AG08395 (cell line): Measurements from ENCODE around the gene FAXC.
"Not testable (repeated sequence)": the region's sequence is repeated elsewhere in the genome, so short reads cannot be mapped to it uniquely, and the experiment has no call there.

ENCODE experiments used
- DNase-seq: peaks from one replicate; pipeline ENCODE4 v3.0.0; 2012; ENCODE audit warnings: mixed read lengths, low spot score

The FAXC gene

DNA sequence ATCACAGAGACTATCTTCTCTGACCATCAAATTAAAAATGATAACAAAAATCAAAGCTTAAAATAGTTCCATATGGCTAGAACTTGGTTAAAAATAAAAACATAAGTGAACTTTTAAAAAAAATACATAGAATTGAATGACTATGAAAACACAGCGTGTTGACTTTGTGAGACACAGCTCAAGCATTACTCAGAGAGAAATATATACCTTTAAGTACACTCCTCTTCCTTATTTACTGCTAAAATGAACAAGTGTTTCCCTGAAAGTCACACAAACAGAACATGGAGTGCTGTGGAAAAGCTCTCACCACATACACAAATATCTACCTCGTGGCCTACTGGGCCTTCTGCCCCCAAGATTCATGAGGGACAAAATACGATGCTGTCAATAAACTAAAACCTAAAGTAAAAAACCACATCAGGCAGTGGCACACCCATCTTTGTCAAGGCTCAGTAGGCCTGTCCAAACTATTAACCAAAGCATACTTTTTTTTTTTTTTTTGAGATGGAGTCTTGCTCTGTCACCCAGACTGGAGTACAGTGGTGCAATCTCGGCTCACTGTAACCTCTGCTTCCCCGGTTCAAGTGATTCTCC lies 7.5 kb downstream of the FAXC start:
- DNase-seq: no peak

DNA sequence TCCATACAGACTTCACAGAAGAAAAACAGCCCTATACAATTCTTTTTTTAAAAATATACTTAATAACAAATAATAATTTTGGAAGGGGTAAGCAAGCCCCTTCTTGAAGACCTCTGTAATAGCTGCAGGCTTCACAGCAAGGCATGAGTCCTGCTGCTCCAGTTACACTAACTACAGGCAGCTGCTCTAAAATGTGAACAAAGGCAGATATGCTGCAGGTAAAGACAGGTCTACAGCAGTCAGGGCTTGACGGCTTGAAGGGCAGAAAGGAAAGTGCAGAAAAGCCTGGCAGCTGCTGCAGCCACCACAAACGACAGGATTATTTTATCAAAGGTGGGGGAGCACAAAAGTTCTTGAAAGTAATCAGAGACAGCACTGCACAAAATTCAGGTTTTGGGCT lies 11.3 kb downstream of the FAXC start:
- no peak for DNase-seq

DNA sequence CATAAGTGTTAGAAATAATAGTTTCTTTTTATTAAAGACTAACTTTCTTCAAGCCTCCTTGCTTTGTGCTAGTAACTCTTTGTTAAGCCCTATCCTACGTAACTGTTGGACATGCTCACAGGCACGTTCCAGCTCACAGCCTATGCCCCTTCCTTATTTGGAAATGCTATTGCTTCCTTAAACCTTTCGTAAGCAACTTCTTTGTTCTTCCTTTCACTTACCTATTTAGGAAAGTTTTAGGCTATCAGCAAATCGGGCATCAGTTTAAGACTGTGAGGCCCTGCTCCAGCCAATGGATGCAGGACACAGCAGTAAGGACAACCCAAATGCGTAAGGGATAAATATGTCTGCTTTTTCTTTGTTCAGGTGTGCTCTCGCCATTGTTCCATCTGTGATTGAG lies 14.2 kb downstream of the FAXC start:
- not testable (repeated sequence) for DNase-seq

DNA sequence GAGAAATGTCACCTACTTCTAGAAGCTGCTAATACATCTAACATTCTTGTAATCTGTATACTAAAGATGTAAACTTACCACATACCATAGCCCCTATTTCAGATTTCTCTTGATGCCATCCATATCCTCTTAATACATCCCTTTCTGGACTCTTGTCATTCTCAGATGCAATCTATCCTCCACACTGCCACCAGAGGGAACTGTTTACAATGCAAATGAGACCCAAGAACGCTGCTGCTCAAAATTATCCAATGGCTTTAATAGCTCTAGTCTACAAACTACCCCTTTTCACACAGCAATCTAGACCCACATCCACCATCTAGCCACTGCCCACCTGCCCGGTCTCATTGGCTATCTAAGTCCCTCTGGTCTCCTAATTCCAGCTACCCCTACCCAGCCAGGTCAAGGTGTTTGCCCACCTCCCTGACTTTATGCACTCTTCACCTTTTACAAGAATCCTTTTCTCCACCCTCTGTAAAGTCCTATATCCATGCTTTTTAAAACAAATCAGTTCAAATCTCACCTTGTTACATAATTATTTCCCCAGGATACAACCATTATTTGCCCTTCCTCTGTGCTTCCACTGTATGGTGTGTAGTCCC lies 14.8 kb downstream of the FAXC start:
- DNase-seq: peak; percentile 53

DNA sequence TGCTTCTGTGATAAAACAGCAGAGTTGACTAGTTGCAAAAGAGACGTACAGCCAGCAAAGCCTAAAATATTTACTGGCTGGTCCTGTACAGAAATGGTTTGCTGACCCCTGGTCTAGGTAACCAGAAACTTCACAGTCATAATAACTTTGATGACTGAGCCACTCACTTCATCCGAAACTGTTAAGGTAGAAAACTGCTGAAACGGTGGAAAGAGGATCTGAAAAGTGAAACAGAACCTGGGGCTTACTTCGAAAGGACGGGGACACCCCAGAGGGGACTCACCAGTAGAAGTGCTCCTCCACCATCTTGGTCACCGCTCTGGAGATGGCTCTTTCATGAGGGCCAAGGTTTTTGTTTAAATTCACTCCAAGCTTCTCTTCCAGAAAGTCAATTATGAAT lies 16.4 kb downstream of the FAXC start:
- DNase-seq: no peak

DNA sequence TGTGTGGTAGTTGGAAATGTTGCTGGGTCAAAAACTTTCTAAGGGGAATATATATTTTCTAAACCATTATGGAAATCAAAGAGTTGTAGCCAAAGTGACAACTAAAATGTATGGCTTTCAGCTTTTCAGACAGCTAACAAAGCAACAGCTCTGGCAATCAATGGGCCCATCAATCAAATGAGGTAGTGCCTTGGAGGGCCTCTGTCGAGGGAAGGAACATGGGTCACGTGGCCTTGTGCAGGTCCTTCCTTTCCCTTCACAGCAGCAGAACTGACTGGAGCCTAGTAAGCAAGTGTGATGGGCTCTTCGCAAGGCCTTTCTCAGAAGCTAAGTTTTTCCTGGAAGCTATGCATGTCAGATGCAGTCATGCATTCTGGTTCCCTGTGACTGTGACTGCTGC lies 17.9 kb downstream of the FAXC start:
- DNase-seq: no peak

DNA sequence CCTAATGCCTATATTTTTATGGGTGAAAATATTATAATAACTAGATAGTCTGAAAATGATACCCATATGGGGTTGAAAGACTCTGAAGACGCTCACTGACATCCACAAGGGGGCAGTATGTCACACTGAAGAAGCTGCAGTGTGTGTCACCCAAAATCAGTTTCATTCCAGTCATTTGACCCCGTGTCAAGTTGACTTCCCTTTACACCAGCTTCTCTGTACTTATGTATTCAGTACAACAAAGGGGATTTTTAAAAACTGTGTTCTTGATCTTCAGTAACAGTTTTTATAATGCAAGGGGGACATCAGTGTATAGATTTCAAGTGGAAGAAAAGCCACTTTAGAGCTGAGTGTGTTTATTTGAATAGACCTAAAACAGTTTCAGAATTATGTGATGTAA lies 19.3 kb downstream of the FAXC start:
- peak; percentile 78 for DNase-seq

DNA sequence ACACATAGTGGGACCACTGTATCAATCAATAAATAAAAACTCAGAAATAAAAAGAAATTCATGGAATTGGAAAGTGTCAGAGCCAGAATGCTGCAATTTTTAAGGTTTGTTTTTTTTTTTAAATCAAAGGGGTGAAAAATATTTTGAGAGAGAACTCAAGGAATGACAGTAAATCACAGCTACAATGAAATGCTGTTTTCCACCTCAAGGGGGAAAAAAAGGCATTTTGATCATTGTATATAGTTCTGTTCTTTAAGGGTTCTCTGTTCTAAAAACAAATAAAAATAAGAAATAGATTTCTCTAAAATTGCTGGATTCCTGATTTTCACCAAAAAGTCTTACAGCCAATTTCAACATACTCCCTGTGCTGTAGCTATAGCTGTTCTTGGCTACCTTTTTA lies 24.5 kb downstream of the FAXC start:
- DNase-seq: no peak

DNA sequence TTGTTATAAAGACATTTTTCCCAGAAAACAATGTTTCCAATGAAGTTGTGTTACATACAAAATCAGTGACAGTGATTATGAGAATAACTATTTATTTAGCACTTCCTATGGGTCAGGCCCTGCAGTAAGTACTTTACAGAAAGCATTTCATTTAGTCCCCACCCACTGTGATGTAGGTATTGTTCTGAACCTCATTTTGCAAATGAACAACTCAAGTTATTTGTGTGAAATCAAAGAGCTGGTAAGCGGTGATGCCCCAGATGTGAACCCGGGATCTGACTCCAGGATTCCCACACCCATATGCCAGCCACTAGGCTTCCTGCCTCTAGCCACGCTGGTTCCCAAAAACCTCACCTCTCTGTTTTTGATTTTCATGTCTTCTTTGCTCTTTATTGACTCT lies 30.9 kb downstream of the FAXC start:
- DNase-seq: no peak

DNA sequence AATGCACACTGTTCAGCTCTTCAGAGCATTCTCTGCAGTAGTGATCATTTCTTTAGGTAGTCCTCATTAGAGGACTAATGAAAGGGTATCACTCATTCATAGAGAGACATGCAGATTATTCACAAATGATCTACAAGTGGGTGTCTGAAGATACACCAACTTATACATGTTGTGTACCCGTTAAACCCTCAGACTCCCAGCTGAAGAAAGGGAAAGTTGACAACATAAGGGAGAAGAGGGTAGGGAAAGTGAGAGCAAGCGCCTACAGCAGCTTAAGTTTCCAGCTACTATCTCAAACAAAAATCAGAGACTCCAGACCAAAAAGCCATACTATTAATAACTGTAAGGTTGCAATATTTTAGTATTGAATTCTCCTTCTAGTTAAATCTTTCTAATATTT lies 37.1 kb downstream of the FAXC start:
- no peak for DNase-seq

DNA sequence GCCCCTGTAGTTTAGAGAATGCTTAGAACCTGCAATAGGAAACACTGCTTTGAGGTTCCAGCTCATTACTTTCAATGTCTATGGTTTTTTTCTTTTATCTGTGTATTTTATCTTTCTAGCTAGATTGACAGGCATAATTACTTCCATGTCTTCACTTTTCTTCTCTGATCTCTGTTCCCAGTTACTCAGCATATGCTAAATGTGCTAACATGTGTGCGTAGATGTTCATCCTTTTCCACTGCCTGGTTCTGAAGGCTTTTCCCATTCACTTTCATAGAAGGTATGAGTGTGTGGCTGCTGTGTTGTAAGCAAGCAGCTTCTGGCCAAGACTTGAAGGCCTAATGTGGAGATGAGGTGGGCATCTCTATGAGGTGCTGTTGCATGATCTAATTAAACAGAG lies 38.9 kb downstream of the FAXC start:
- no peak for DNase-seq

DNA sequence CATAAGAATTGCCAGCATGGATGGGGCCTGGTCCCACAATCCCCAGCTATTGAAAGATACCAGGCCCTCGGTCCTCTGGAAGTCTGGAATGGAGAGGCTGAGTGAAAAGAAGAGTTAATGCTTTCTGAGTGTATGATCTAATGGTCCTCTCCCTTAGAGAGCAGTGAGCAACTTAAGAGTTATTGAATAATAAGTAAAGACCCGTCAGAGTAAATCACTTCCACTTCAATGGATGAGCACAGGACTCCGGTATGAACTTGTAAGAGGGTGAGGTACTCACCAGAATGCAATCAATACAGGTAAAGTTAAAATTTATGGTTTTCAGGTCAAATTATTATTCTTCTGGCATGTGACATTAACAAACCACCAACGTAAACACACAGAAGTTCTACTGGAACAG lies 39.9 kb downstream of the FAXC start:
- DNase-seq: no peak

DNA sequence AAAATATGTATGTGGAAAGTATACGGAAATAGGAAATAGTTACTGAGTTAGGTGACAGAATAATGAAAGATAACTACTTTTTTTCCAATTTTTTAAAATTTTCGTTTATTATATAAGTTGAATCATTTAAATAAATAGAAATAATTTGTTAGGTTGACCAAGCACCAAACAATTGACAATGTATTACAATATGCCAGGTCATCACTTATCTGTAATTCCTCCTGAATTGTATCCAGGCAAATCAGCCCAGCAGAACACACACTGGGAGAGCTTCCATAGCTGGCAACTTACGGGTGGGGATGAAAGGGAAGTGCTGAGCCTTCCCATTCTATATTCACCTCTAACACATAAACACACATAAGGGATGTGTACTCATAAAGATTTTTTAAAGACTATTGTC lies 40.7 kb downstream of the FAXC start:
- DNase-seq: no peak

DNA sequence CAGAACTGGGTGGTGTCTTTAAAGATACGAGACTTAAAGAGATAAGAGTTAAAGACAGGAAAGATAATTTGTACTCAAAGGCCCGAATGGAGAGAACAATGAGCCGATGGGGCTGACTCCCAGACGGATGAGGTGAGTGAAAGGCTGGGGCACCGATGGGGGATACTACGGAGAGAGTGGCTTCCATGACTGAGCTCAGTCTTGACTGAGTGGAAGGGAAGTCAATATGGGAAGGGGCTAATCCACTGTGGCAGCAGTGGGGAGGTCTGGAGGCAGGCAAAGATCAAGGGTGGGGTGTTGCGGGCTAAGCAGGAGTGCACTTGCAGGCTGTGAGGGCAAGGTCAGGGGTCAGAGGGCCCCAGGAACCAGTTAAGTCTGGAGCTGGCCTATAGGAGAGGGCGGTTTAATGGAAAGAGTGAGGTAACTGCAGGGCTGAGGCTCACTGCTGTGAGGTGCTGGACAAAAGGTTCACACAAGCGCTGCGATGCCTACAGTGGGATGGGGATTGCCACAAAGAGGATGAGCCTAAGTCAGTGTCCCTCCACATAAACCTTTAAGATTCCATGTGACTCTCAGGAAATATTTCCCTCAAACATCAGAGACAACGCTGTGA lies 42.1 kb downstream of the FAXC start:
- no peak for DNase-seq

DNA sequence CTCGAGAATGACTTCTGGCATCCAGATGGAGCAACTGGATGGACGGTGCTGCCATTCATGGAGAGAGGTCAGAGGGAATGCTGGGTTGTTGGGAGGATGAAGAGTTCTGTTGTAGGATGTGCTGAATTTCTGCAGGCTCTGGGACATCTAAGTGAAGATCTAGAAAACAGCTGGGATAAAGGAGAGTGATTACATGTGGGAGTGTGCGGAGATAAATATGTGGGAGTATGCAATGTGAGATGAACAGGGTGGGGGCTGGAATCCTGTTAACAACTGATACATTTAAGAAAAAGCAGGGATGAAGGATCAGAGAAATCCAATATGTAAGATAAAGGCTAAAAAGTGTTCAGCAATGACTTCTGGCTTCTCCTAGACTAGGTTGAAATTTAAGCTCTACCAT lies 43.1 kb downstream of the FAXC start:
- DNase-seq: no peak

DNA sequence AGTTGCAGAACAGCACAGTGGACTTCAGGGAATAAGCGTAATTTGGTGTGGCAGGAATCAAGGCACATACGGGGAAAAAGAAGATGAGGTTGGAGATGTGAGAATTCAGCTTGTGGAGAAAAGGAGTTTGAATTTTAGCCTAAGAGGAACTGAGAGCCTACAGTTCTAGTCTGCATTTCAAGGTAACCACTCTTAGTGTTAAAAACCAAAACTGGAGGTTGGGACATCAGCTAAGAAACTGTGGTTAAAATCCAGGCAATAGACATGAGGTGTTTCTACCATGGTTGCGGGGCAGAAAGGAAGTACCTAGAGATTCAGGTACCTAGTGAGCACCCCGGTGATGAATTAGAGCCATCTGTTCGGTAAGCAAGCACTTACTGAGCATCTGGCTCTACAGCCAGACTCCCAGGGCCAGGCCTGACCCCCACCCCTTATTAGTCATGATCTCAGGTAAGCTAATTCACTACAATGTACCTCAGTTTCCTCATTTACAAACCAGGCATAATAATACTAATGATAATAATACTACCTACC lies 44.4 kb downstream of the FAXC start:
- DNase-seq: no peak

DNA sequence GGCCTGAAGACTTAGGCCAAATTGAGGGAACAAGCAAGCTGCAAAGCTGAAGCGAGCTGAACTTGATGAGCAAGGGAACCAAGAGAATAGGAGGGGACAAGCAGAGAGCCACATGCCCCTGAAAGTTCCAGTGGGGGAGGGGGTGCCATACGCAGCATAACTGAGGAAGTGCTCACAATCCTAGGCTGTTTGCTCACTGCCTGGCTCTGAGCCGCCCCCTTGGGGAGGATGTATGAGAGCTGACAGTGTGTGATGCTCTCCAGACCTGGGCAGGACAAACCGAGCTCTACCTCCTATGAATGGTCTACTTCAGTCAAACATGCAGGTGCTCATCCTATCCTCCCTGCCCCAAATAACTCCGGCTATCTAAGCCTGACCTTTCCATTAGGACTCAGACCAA lies 52.1 kb downstream of the FAXC start:
- no peak for DNase-seq

DNA sequence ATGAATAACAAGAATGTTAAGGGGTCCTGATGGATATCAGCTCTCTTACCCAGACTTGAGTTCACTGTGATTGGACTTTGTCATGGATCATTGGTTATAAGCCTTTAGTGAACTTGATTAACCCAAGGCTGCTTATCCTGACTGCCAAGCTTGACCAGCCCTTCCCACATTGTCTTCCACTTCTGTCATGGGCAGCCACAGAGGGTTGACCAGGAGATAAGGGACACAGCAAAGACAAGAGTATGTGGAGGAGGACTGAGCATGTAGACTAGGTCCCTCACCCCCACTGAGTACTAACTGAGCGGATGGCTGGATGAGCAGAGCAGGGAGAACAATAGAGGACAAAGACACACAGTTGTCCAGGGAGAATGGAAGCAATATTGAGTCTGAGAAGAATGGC lies 52.5 kb downstream of the FAXC start:
- no peak for DNase-seq

DNA sequence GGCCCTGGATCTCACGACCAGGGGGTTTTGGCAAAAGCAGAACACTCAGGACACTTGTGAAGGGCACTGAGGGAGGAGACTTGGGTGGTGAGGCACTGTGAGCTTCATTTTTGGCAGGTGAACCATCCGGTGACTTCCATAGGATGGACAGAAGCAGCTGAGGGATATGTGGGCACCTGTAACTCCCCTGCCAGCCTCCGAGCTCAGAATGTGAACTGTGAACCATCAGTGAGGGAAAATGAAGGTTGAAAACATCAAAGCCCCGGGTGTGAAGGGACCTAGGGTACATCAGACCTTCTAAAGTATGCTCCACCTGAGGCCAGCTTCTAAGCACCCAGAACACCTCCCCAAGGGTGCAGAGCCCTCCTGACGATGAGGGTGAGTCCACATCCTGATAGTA lies 53.2 kb downstream of the FAXC start:
- DNase-seq: no peak

DNA sequence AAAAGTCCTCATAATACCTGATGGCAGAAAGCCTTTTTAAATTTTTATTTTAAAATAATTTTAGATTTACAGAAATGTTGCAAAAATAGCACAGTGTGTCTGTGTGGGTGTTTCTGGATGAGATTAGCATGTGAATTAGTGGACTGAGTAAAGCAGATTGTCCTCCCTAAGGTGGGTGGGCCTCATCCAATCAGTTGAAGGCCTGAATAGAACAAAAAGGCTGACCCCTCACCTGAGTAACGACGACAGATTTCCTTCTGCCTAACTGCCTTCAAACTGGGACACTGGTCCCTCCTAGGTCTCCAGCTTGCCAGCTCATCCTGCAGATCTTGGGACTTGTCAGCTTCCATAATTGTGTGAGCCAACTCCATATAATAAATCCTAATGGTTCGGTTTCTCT lies 54.2 kb downstream of the FAXC start:
- no peak for DNase-seq

DNA sequence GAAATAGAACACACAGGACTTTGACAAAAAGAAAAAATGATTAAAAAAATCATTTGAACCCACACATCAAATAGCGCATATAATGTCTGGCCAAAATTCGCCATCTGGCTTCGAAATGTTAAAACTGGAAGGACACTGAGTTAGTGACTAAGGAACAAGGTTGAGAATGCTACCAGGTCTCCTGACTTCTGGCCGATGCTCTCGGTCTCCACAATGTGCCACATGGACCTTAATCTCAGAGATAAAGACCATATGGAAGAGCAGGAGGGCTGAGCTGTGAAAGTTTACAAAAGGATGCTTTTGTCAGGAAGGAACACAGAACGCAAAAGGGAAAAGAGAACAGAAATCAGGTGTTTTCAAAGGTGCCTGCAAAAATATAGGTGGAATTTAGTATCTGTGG lies 54.7 kb downstream of the FAXC start:
- no peak for DNase-seq

DNA sequence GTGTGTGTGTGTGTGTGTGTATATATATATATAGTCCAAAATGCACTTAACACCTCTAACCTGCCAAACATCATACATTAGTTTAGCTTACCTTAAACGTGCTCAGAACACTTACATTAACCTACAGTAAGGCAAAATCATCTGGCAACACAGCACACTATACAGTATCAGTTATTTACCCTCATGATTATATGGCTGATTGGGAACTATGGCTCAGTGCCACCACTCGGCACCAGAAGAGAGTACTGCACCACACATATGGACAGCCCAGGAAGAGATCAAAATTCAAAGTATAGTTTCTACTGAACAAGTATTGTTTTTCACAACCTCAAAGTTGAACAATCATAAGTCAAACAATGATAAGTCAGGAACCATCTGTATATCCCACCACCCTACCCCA lies 59.8 kb downstream of the FAXC start:
- no peak for DNase-seq

DNA sequence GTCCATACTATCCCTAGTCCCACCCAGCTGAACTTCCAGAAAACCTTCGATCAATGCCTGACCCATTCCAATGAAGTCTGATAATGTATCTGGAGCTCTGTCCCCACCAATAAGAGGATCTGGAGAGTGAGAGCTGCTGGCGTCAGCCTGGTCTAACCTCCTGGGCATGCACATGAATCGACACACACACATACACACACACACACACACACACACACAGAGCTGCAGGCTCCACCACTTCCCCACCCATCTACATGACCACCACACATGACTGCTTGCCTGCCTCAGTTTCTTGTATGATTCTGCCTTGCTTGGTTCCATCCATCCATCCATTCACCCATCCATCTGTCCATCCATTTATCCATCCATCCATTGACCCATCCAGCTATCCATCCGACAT lies 60.8 kb downstream of the FAXC start:
- no peak for DNase-seq

DNA sequence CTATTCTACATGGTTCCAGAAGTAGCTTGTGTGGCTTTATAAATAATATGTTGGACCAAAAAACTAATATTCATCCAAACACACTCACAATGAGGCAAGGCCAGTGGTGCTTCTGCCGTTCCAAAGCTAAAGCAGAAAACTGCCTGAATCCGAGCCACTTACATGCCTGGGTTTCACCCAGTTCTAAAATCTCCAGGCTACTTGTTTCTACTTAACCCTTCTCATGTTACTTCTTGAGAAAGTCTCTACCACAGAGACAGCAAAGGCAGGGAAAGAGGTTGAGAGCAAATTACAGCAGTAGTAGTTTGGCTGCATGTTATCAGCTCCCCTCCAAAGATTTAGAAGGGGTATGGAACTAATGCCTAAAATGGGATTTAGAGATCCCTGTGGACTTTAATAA lies 62.0 kb downstream of the FAXC start:
- DNase-seq: no peak
